GM21528 (cell line): Measurements from ENCODE around the gene PCDH18.
"Not testable (repeated sequence)": the region's sequence is repeated elsewhere in the genome, so short reads cannot be mapped to it uniquely, and the experiment has no call there.

Experiments used
- ATAC-seq: cut with Tn5 transposase; IDR thresholded peaks from one replicate; pipeline ENCODE4 v1.9.1; 2021; ENCODE audit warnings: mild to moderate bottlenecking, moderate library complexity; ENCODE audit not compliant: unreplicated experiment, low FRiP score

Gene PCDH18

GRCh38 chr4:137531168-137531985 lies 917 bp downstream of the PCDH18 start:
- no peak for ATAC-seq

GRCh38 chr4:137530176-137530575 lies 2.1 kb downstream of the PCDH18 start:
- no peak for ATAC-seq

GRCh38 chr4:137529432-137529831 lies 2.9 kb downstream of the PCDH18 start:
- ATAC-seq: no peak

GRCh38 chr4:137528673-137529072 lies 3.6 kb downstream of the PCDH18 start:
- no peak for ATAC-seq

GRCh38 chr4:137526681-137527080 lies 5.6 kb downstream of the PCDH18 start:
- ATAC-seq: no peak

GRCh38 chr4:137524725-137525369 lies 7.4 kb downstream of the PCDH18 start:
- ATAC-seq: no peak

GRCh38 chr4:137523329-137523728 lies 9.0 kb downstream of the PCDH18 start:
- ATAC-seq: no peak

GRCh38 chr4:137521053-137521452 lies 11.2 kb downstream of the PCDH18 start:
- ATAC-seq: no peak

GRCh38 chr4:137519406-137519805 lies 12.9 kb downstream of the PCDH18 start:
- no peak for ATAC-seq

- not testable (repeated sequence) for ATAC-seq
Observed at GRCh38 chr4:137517323-137517722, 15.0 kb downstream of the PCDH18 start.

GRCh38 chr4:137514406-137515111 lies 17.7 kb downstream of the PCDH18 start:
- ATAC-seq: no peak

GRCh38 chr4:137510557-137511265 lies 21.6 kb downstream of the PCDH18 start:
- ATAC-seq: no peak

GRCh38 chr4:137509855-137510282 lies 22.4 kb downstream of the PCDH18 start:
- no peak for ATAC-seq

- ATAC-seq: no peak
Observed at GRCh38 chr4:137502339-137503129, 29.8 kb downstream of the PCDH18 start.

- not testable (repeated sequence) for ATAC-seq
Observed at GRCh38 chr4:137496267-137496666, 36.0 kb downstream of the PCDH18 start.

GRCh38 chr4:137495578-137495977 lies 36.7 kb downstream of the PCDH18 start:
- no peak for ATAC-seq

- not testable (repeated sequence) for ATAC-seq
Observed at GRCh38 chr4:137483313-137483959, 48.9 kb downstream of the PCDH18 start.

GRCh38 chr4:137479657-137480056 lies 52.6 kb downstream of the PCDH18 start:
- ATAC-seq: not testable (repeated sequence)

- ATAC-seq: no peak
Observed at GRCh38 chr4:137476345-137476744, 55.9 kb downstream of the PCDH18 start.
